ENCODE data around the gene CLN6.

Gene CLN6

GRCh38 chr15:68229386-68230156 lies at the start of gene CLN6:
Gene CLN6 (minus strand): TSS chr15:68229728. CDS start chr15:68229584, 144 bp downstream.
- DNase-seq: peak; percentile 89 to 97 (median 93)

DNA sequence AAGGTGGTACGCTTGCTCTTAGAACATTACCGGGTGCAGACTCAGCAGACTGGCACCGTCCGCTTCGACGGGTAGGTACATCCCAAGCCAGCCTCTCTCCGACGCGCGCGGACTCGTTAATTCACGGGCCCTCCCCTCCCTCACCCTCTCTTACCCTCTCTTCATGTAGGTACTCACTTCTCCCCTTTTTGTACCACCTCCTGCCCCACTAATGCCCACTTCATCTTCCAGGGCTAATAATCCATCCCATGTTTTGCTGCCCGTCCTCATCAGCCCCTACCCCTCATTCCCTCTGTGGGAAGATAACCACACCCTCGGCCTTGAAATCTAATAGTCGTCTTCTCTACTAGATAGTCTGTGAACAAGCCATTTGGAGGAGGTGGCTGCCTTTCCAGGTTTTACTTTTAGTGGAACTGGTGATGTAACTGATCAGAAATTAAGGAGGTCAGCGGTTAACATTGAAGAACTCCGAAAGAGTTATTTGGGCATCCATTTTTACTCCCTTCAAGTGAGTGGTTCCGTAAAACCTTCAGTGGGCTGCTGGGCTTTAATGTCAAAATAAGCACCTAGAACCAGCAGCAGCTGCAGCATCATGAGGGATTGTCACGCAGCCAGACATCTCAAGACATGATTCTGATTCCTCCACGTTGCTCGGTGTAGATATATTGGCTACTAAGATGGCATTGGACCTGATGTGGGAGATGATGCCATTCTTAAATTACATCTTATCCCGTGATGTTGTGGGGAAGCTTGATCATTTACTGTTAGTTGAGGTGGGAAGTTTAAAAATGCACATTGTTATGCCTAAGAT lies 49.3 kb upstream of the CLN6 start:
- DNase-seq: peak; percentile 42 to 58 (median 45)

DNA sequence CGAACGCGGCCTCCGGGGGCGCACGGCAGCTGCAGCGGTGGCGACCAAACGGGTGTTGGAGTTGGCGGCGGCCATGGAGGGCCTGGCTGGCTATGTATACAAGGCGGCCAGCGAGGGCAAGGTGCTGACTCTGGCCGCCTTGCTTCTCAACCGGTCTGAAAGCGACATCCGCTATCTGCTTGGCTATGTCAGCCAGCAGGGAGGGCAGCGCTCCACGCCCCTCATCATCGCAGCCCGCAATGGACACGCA lies 48.7 kb upstream of the CLN6 start:
- DNase-seq: peak in 2 of 3 donors; percentile 71 to 74

GRCh38 chr15:68277603-68278344 lies 48.2 kb upstream of the CLN6 start, which contains the start of gene FEM1B:
Gene FEM1B (plus strand): TSS chr15:68277745. CDS start chr15:68278418, 673 bp downstream.
- peak; percentile 94 to 97 (median 95) for DNase-seq

- peak; percentile 61 to 70 (median 66) for DNase-seq
Measured at GRCh38 chr15:68277131-68277602, 47.6 kb upstream of the CLN6 start.

GRCh38 chr15:68276668-68277067 lies 47.1 kb upstream of the CLN6 start:
- DNase-seq: peak in 1 of 3 donors; percentile 21

GRCh38 chr15:68275165-68275746 lies 45.7 kb upstream of the CLN6 start:
- DNase-seq: peak; percentile 51 to 58 (median 56)

GRCh38 chr15:68274201-68274848 lies 44.8 kb upstream of the CLN6 start:
- peak; percentile 73 to 79 (median 77) for DNase-seq

- DNase-seq: peak; percentile 89 to 96 (median 91)
Measured at GRCh38 chr15:68272721-68273271, 43.3 kb upstream of the CLN6 start.

DNA sequence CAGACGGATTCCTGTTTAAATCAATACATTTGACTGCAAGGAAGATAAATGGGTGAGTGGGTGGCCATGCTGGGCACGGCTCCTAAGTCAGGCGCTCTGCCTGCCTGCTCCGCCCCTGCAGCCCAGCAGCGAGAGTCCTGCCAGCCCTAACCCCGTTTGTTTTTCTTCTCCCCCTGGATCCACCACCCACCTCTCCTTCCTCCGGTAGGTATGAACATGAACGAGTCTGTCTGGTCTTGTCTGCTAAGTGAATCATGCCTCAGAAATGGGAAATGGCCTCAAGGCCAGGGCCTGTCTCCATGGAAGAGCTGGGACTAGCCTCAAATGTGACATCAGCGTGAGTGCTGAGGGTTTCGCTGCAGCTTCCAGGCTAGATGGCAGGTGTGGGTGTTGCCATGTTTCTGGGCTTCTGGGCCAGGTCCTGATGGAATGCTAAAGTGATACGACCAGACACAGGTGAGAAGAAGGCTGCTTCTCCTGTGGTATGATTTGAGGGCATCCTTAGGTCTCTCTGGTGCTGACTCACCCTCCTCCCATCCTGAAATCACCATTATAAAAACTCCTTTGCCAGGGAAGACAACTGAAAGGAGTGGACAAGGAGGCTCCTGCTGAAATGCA lies 42.4 kb upstream of the CLN6 start:
- peak in 1 of 3 donors; percentile 65 for DNase-seq

DNA sequence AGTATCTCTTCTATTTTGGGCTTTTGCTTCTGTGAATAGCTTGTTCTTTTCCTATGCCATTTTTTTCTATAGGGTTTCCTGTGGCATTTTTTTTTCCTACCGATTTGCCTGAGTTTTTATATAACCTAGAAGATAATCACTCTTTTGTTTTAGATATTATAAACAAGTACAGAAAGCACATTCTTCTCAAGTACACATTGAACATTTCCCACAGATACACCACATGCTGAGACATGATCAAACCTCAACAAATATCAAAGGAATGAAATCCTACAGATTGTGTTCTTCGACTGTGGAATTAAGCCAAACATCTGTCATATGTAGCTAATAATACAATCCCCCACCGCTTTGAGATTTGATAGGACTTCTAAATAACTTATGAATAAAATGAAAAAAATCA lies 38.9 kb upstream of the CLN6 start:
- DNase-seq: no peak

DNA sequence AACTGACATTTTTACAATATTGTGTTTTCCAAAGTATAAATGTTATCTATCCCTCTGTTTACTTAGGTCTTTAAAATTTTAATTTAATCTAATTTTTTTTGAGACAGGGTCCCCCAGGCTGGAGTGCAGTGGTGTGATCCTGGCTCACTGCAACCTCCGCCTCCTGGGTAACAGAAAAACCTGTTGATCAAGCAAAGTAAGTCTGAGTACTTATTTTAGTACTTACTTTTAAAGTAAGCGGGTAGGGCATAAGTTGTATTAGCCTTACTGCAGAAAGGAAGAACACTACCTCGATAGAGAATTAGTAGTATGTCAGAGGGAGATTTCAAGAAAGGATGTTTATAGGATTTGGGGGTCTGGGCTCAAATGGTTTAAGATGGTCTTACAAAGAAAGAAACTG lies 36.1 kb upstream of the CLN6 start:
- DNase-seq: no peak

DNA sequence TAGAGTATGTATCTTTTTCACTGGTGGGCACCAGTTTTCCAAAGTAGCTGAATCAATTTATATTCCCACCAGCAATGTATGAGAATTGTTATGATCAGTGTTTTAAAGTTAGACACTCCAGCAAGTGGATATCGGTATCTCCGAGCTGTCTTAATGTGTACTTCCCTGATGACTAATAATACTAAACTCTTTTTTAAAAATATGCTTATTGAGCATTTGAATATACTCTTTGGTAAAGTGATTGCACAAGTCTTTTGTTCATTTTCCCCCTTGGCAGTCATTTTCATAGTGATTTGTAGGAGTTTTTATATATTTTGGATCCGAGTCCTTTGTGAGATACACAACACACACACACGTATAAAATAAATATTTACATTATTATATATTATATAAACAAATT lies 35.6 kb upstream of the CLN6 start:
- DNase-seq: peak in 2 of 3 donors; percentile 80 to 81

DNA sequence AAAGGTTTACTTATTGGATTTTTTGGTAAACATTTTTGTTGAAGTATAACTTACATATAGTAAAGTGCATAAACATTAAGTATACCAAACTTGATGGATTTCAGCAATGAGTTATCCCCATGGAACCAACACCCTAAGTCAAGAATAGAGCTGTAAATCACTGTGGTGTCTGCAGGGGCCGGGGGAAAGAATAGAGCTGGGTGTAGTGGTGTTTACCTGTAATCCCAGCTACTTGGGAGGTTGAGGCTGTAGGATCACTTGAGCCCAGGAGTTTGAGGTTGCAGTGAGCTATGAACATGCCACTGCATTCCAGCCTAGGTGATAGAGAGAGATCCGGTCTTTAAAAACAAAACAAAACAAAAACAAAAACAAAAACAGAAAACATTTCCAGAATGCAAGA lies 34.8 kb upstream of the CLN6 start:
- DNase-seq: no peak

DNA sequence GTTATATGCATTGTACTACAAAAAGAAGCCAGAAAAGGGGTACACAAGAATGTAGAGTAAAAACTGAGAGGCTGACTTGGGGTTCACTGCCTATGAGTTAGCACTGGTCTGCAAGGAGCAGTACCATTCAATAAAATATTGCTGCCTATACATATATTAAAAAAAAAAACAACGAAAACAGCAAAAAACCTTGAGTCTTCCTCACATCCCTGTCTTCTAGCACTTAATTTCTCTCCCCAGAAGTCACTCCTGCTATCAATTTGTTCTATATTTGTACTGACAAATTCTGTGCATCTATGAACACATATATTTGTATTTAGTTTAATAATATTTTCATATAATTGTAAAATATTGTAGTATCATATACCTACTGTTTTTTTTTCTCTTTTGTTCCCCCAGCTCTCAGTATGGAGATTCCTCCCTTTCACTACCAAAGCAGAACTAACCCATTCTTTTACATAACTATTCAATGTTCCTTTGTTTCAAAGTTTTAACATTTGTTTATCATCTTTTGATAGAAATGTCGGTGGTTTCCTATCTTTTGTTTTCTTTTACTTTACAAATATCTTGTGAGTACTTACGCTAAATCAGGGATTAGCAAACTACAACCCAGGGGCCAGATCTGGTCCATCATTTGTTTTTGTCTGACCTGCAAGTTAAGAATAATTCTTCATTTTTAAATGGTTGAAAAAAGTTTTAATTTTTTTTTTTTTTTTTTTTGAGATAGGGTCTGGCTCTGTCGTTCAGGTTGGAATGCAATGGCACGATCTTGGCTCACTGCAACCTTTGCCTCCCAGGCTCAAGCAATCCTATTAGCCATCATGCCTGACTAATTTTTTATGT lies 33.2 kb upstream of the CLN6 start:
- DNase-seq: no peak

DNA sequence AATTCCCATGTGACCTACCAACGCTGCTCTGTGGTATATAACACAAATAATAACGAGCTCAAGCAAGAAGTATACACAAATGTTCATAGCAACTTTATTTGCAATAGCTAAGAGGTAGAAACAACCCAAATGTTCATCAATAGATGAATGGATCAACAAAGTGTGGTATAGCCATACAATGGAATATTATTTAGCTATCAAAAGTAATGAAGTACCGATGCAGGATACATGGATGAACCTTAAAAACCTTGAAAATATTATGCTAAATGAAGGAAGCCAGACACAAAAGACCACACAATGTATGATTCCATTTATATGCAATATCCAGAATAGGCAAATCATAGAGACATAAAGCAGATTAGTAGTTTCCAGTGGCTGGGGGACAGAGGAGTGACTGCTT lies 32.5 kb upstream of the CLN6 start:
- DNase-seq: no peak

DNA sequence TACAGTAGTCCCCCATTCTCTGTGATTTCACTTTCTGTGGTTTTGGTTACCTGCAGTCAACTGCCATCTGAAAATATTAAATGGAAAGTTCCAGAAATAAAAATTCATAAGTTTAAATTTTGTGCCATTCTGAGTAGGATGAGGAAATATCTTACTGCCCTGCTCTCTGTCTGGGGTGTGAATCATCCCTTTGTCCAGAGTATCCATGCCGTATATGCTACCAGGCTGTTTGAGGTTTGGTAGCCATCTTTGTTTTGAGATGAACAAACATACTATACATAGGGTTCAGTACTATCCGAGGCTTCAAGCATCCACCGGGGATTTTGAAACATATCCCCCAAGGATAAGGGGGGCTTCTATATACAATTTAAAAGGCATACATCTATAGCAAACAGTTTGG lies 31.7 kb upstream of the CLN6 start:
- DNase-seq: peak in 2 of 3 donors; percentile 35 to 36

DNA sequence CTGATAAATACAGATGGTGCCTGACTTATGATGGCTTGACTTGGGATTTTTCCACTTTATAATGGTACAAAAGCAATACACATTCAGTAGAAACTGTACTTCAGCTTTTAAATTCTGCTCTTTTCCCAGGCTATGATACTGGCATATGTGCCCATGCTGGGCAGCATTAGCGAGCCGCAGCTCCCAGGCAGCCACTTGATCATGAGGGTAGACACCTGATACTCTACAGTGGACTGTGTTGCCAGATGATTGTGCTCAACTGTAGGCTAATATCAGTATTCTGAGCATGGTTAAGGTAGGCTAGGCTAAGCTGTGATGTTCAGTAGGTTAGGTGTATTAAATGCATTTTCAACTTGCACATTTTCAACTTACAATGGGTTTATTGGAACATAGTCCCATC lies 30.4 kb upstream of the CLN6 start:
- no peak for DNase-seq

- DNase-seq: peak in 2 of 3 donors; percentile 39 to 43
Measured at GRCh38 chr15:68258692-68259091, 29.2 kb upstream of the CLN6 start.

GRCh38 chr15:68256675-68257450 lies 27.3 kb upstream of the CLN6 start:
- DNase-seq: peak; percentile 92 to 95 (median 93)

Data from suppressor macrophage treated with lipopolysaccharide for 1 hour (primary cell).